DOHH2 (cell line): ENCODE measurements around the gene GPATCH8.

Source experiments
- H3F3A ChIP-seq: fragments of 200-600 bp; sonication (generic), shearing (Covaris generic); 2 replicates; pipeline ENCODE4 v1.6.0; 2016; ENCODE audit warnings: antibody characterized with exemption, mild to moderate bottlenecking; ENCODE audit not compliant: control insufficient read depth, insufficient read depth
- H3K27ac ChIP-seq: fragments of 200-600 bp; sonication (generic); 2 replicates; pipeline ENCODE4 v1.5.1; 2014; ENCODE audit warnings: low read depth, mild to moderate bottlenecking, low read length, moderate library complexity
- H3K27me3 ChIP-seq: fragments of 200-600 bp; sonication (generic); 2 replicates; pipeline ENCODE4 v1.6.1; 2014; ENCODE audit warnings: mild to moderate bottlenecking, low read length, mixed read lengths; ENCODE audit not compliant: control insufficient read depth
- H3K36me3 ChIP-seq: fragments of 200-600 bp; sonication (generic); 2 replicates; pipeline ENCODE4 v1.6.1; 2014; ENCODE audit warnings: mild to moderate bottlenecking, low read length, moderate library complexity, mixed read lengths; ENCODE audit not compliant: control insufficient read depth
- H3K4me1 ChIP-seq: fragments of 200-600 bp; sonication (generic); 2 replicates; pipeline ENCODE4 v1.6.1; 2014; ENCODE audit warnings: mild to moderate bottlenecking, low read length, mixed read lengths; ENCODE audit not compliant: control insufficient read depth
- H3K4me2 ChIP-seq: fragments of 200-600 bp; sonication (generic); 2 replicates; pipeline ENCODE4 v1.6.0; 2014; ENCODE audit warnings: mild to moderate bottlenecking, low read length, moderate library complexity
- H3K4me3 ChIP-seq: fragments of 200-600 bp; sonication (generic); 2 replicates; pipeline ENCODE4 v1.5.1; 2014; ENCODE audit warnings: mild to moderate bottlenecking, low read length, mixed read lengths
- H3K79me2 ChIP-seq: fragments of 200-600 bp; sonication (generic); 2 replicates; pipeline ENCODE4 v1.6.1; 2014; ENCODE audit warnings: mild to moderate bottlenecking, low read length, mixed read lengths; ENCODE audit not compliant: control insufficient read depth
- H3K9me2 ChIP-seq: fragments of 200-600 bp; sonication (generic); replicated peaks from 2 replicates; pipeline ENCODE4 v1.6.1; 2014; ENCODE audit warnings: mild to moderate bottlenecking, low read length, mixed read lengths; ENCODE audit not compliant: control insufficient read depth
- H3K9me3 ChIP-seq: fragments of 200-600 bp; sonication (generic); 2 replicates; pipeline ENCODE4 v1.6.1; 2014; ENCODE audit warnings: antibody characterized with exemption, low read length, mixed read lengths; ENCODE audit not compliant: control insufficient read depth, insufficient read depth
- H4K20me1 ChIP-seq: fragments of 200-600 bp; sonication (generic); 2 replicates; pipeline ENCODE4 v1.6.0; 2014; ENCODE audit warnings: low read depth, mild to moderate bottlenecking, antibody characterized with exemption, low read length, moderate library complexity; ENCODE audit not compliant: control insufficient read depth, insufficient read depth
- EZH2phosphoT487 ChIP-seq: fragments of 200-600 bp; sonication (generic); IDR thresholded peaks from 2 replicates; pipeline ENCODE4 v1.6.1; 2017; ENCODE audit warnings: borderline replicate concordance, mild to moderate bottlenecking, antibody characterized with exemption, low read length, moderate library complexity, mixed read lengths
- TF ChIP-seq, protein P1 (sequence below): fragments of 200-600 bp; sonication (generic); IDR thresholded peaks from one replicate; pipeline ENCODE4 v1.5.1; 2014; ENCODE audit warnings: antibody characterized with exemption, mild to moderate bottlenecking, low read depth, low read length; ENCODE audit not compliant: poor library complexity, severe bottlenecking

GPATCH8 gene

DNA sequence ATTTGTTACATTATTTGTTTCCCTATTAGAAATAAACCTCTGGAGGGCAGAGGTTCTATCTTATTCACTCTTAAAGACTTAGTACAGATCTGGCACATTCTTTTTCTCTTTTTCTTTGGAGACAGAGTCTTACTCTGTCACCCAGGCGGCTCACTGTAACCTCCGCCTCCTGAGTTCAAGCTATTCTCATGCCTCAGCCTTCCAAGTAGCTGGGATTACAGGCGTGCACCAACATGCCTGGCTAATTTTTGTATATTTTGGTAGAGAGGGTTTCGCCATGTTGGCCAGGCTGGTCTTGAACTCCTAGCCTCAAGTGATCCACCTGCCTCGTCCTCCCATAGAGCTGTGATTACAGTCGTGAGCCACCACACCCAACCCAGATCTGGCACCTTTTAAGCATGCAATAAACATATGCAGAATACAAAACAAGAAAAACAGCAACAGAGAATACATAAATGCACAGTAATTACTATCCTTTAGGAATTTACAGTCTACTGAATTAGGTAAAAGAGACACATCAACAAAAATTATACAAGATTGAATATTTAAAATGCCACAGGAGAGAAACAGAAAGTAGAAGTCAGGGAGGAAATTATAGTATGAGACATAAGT, 52.1 kb downstream of the GPATCH8 start:
- no peaks in the 10 kb centered on the region for H3K9me3 ChIP-seq
- no peak overlapping the region for H3K27ac ChIP-seq
- peaks cover 23% of the 10 kb centered on the region for H3K79me2 ChIP-seq
- H3K4me2 ChIP-seq, result no peak overlapping the region
- peaks cover 13% of the 10 kb centered on the region for H3F3A ChIP-seq
- no peaks in the 10 kb centered on the region for H3K9me2 ChIP-seq
- H3K36me3 ChIP-seq, result no peaks in the 10 kb centered on the region
- H3K4me3 ChIP-seq, result no peak overlapping the region
- H3K4me1 ChIP-seq, result peaks cover 14% of the 10 kb centered on the region
- no peaks in the 10 kb centered on the region for H3K27me3 ChIP-seq
- H4K20me1 ChIP-seq, result no peaks in the 10 kb centered on the region
- no peak for TF ChIP-seq EZH2phosphoT487
- TF ChIP-seq, protein P1, sequence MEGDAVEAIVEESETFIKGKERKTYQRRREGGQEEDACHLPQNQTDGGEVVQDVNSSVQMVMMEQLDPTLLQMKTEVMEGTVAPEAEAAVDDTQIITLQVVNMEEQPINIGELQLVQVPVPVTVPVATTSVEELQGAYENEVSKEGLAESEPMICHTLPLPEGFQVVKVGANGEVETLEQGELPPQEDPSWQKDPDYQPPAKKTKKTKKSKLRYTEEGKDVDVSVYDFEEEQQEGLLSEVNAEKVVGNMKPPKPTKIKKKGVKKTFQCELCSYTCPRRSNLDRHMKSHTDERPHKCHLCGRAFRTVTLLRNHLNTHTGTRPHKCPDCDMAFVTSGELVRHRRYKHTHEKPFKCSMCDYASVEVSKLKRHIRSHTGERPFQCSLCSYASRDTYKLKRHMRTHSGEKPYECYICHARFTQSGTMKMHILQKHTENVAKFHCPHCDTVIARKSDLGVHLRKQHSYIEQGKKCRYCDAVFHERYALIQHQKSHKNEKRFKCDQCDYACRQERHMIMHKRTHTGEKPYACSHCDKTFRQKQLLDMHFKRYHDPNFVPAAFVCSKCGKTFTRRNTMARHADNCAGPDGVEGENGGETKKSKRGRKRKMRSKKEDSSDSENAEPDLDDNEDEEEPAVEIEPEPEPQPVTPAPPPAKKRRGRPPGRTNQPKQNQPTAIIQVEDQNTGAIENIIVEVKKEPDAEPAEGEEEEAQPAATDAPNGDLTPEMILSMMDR, result no peak

DNA sequence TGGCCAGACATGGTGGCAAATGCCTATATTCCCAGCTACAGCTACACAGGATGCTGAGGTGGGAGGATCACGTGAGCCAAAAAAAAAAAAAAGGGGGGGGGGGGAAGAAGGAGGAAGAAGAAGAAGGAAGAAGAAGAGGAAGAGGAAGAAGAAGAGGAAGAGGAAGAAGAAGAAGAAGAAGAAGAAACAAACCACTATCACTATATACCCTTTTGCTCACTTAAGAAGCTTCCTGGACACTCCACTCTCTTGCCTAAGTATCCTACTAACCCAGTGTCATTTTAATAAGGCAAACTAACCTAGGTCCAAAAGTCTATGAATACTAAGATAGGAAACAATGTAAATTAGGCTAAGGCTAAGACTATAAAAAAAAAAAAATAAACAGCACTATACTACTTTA, 54.8 kb downstream of the GPATCH8 start:
- no peak for TF ChIP-seq EZH2phosphoT487
- TF ChIP-seq, protein P1, result no peak
- Histone ChIP-seq H3K36me3 (peaks cover 3% of the 10 kb centered on the region; the same call in 1 of the 2 replicates), H3K4me3 (peak overlapping the region; percentile 30; the same call in 1 of the 2 replicates), H3K4me2 (peak overlapping the region; percentile 53), H3K4me1 (peaks cover 14% of the 10 kb centered on the region), H3K9me2 (no peaks in the 10 kb centered on the region), H3K27me3 (no peaks in the 10 kb centered on the region), H4K20me1 (no peaks in the 10 kb centered on the region), H3K79me2 (peaks cover 38% of the 10 kb centered on the region), H3F3A (peaks cover 13% of the 10 kb centered on the region), H3K9me3 (no peaks in the 10 kb centered on the region), H3K27ac (peak overlapping the region; percentile 38; the same call in 1 of the 2 replicates)

DNA sequence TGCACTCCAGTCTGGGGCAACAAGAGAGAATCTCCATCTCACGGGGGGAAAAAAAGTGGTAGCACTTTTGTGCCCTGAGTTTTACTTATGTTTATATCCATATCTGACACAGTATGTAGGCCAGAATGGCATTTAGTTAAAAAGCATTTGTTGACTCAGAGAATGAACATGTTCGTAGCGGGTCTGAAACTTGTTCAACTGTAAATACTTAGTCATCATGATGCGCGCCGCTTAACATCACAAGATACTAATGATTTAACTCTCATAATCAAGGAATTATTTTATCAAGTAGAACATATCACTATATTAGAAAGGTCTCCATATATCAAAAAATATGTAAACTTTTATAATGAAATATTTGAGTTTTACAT, 58.5 kb downstream of the GPATCH8 start:
- Histone ChIP-seq H3K27me3 (no peaks in the 10 kb centered on the region), H3K4me3 (no peak overlapping the region), H3K4me1 (peaks cover 14% of the 10 kb centered on the region), H3K79me2 (peaks cover 51% of the 10 kb centered on the region), H4K20me1 (no peaks in the 10 kb centered on the region; the same call in 1 of the 2 replicates), H3K36me3 (peaks cover 3% of the 10 kb centered on the region; the same call in 1 of the 2 replicates), H3K9me2 (no peaks in the 10 kb centered on the region), H3K4me2 (no peak overlapping the region), H3K9me3 (no peaks in the 10 kb centered on the region), H3F3A (peaks cover 3% of the 10 kb centered on the region), H3K27ac (no peak overlapping the region)
- no peak for TF ChIP-seq EZH2phosphoT487
- TF ChIP-seq, protein P1, result no peak
